ENCODE measurements around the gene ATP8A2.

- TF ChIP-seq CTCF (IDR thresholded peaks at IDR 0.05), result no peak
- TF ChIP-seq USF2 (CRISPR knock-in tag; IDR thresholded peaks at IDR 0.05), result no peak
- no peak for TF ChIP-seq ZNF396 (CRISPR knock-in tag; IDR thresholded peaks at IDR 0.05; ENCODE audit: borderline replicate concordance)
- TF ChIP-seq TEAD4 (CRISPR knock-in tag; IDR thresholded peaks at IDR 0.05), result no peak
- no peak for TF ChIP-seq ZNF263 (CRISPR knock-in tag; IDR thresholded peaks at IDR 0.05; ENCODE audit: low read depth)
- no peak for TF ChIP-seq NR2C2 (CRISPR knock-in tag; IDR thresholded peaks at IDR 0.05)
- no peak for TF ChIP-seq FOXJ3 (CRISPR knock-in tag; IDR thresholded peaks at IDR 0.05; ENCODE audit: borderline replicate concordance)
- TF ChIP-seq ZNF121 (CRISPR knock-in tag; IDR thresholded peaks at IDR 0.05), result no peak
- no peak for TF ChIP-seq ATF3 (CRISPR knock-in tag; conservative IDR thresholded peaks at IDR 0.05)
- no peak for TF ChIP-seq GABPB1 (CRISPR knock-in tag; IDR thresholded peaks at IDR 0.05)
- no peak for TF ChIP-seq ESRRA (CRISPR knock-in tag; IDR thresholded peaks at IDR 0.05; ENCODE audit: borderline replicate concordance)
- TF ChIP-seq ZNF512 (CRISPR knock-in tag; IDR thresholded peaks at IDR 0.05; ENCODE audit: borderline replicate concordance), result no peak
- TF ChIP-seq HMGXB4 (CRISPR knock-in tag; IDR thresholded peaks at IDR 0.05), result no peak
- TF ChIP-seq ZNF671 (CRISPR knock-in tag; IDR thresholded peaks at IDR 0.05), result no peak
Measured at GRCh38 chr13:25923217-25924085, 551.7 kb downstream of the ATP8A2 start.

All from WTC11 (cell line).